BE2C (cell line): Measurements from ENCODE around the gene RBL1.
"Not testable (repeated sequence)": the region's sequence is repeated elsewhere in the genome, so short reads cannot be mapped to it uniquely, and the experiment has no call there.

ENCODE experiments used
- DNase-seq: peaks from one replicate; pipeline ENCODE4 v3.0.0-alpha.2; 2020
- H3K27me3 ChIP-seq: fragments of 250-450 bp; sonication (Bioruptor Pico); 2 replicates; pipeline ENCODE4 v1.5.1; 2020; ENCODE audit warnings: mild to moderate bottlenecking
- H3K36me3 ChIP-seq: fragments of 250-450 bp; sonication (Bioruptor Pico); 2 replicates; pipeline ENCODE4 v1.5.1; 2020; ENCODE audit warnings: mild to moderate bottlenecking
- H3K4me1 ChIP-seq: fragments of 250-450 bp; sonication (Bioruptor Pico); 2 replicates; pipeline ENCODE4 v1.5.1; 2020
- H3K4me3 ChIP-seq: 2 replicates; pipeline ENCODE4 v1.5.1; 2011; ENCODE audit warnings: low read depth, low read length
- H3K9me3 ChIP-seq: fragments of 250-450 bp; sonication (Bioruptor Pico); 2 replicates; pipeline ENCODE4 v1.5.1; 2020
- CTCF ChIP-seq: IDR thresholded peaks from 2 replicates; pipeline ENCODE4 v1.5.1; 2012; ENCODE audit warnings: mild to moderate bottlenecking, low read depth, low read length

RBL1 gene

GRCh38 chr20:36969051-36969450, 126.7 kb downstream of the RBL1 start:
- DNase-seq = no peak
- Histone ChIP-seq H3K4me3 (no peak overlapping the region), H3K9me3 (no peaks in the 10 kb centered on the region), H3K27me3 (no peaks in the 10 kb centered on the region), H3K4me1 (no peaks in the 10 kb centered on the region), H3K36me3 (no peaks in the 10 kb centered on the region)
- no peak for TF ChIP-seq CTCF

GRCh38 chr20:36967636-36968035, 128.2 kb downstream of the RBL1 start:
- H3K4me1 ChIP-seq = no peaks in the 10 kb centered on the region
- no peak for DNase-seq
- no peak for TF ChIP-seq CTCF
- no peaks in the 10 kb centered on the region for H3K9me3 ChIP-seq
- no peaks in the 10 kb centered on the region for H3K27me3 ChIP-seq
- no peak overlapping the region for H3K4me3 ChIP-seq
- no peaks in the 10 kb centered on the region for H3K36me3 ChIP-seq

DNA sequence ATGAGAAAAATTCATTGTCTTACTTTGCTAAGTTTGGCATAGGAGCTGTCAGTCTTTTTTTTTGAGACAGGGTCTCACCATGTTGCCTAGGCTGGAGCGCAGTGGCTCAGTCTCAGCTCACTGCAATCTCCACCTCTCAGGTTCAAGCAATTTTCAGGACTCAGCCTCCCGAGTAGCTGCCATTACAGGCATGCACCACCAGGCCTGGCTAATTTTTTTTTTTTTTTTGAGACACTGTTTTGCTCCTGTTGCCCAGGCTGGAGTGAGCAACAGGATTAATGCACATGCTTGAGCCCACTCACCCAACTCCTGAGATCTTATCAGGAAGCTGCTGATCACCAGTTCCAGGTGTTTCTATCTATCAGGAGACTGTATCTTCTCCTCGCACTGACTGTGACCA, 128.8 kb downstream of the RBL1 start:
- H3K4me1 ChIP-seq, H3K4me3 ChIP-seq, H3K36me3 ChIP-seq, DNase-seq, H3K9me3 ChIP-seq, H3K27me3 ChIP-seq: not testable (repeated sequence)
- TF ChIP-seq CTCF = 0 out of 2 replicates have a peak, but pooled peaks have one; percentile 4

DNA sequence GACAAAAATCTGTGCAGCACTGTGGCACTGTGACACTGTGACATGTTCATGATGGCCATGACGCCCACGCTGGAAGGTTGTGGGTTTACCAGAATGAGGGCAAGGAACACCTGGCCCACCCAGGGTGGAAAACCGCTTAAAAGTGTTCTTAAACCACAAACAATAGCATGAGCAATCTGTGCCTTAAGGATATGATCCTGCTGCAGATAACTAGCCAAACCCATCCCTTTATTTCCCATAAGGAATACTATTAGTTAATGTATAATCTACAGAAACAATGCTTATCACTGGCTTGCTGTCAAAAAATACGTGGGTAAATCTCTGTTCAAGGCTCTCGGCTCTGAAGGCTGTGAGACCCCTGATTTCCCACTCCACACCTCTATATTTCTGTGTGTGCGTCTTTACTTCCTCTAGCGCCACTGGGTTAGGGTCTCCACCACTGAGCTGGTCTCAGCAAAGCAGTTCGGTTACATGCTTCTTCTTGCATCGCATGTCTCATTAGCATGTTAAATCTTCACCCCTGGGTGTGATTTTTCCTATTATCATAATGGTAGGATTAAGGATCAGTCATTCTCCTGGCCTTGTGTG, 133.3 kb downstream of the RBL1 start:
- not testable (repeated sequence) for H3K36me3 ChIP-seq, H3K27me3 ChIP-seq, H3K4me1 ChIP-seq, H3K9me3 ChIP-seq, DNase-seq, H3K4me3 ChIP-seq

- Histone ChIP-seq H3K4me3 (no peak overlapping the region), H3K9me3 (no peaks in the 10 kb centered on the region), H3K27me3 (no peaks in the 10 kb centered on the region), H3K36me3 (no peaks in the 10 kb centered on the region), H3K4me1 (no peaks in the 10 kb centered on the region)
- no peak for DNase-seq
- no peak for TF ChIP-seq CTCF
Observed at GRCh38 chr20:36959242-36959641, 136.6 kb downstream of the RBL1 start.

DNA sequence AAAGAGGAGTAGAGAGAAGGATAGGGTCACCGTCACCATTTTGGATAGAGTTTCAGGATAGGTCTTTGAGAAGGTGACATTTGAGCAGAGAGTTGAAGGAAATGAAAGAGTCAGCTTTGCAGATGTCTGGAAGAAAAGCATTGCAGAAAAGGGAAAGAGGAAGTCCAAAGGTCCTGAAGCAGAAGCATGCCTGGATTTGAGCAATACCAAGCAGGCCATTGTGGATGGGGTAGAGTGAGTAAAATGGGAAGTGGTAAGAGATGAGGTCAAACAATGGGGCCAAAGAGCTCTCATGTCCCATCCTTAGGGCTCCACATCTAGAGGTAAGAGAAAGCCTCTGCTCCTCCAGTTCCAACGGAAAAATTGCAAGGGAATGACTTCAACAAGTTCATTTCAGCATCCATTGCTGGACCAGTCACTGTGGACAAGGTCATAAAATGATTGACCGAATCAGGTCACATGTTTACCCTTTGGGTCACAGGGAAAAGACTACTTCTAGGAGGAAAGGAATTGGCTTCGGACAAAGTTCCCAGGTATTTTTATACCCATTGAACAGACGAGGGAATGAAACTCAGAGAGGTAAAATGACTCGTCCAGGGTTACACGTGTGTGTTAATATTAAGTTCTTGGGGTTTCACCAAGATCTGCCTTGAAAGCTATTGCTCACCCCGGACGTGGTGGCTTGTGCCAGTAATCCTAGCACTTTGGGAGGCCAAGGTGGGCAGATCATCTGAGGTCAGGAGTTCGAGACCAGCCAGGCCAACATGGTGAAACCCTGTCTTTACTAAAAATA, 137.7 kb downstream of the RBL1 start:
- Histone ChIP-seq H3K4me1 (no peaks in the 10 kb centered on the region), H3K9me3 (no peaks in the 10 kb centered on the region), H3K4me3 (no peak overlapping the region), H3K36me3 (no peaks in the 10 kb centered on the region), H3K27me3 (no peaks in the 10 kb centered on the region)
- no peak for TF ChIP-seq CTCF
- DNase-seq = no peak
